Testis (tissue), 3 donors: ENCODE measurements around the gene GOLGA5. TPM values are rescaled to one million over a fixed set of nuclear protein-coding genes. Genes with fewer than 3 reads are reported as not detected.

Source experiments
- DNase-seq: peaks from one replicate; pipeline ENCODE4 v3.0.0-alpha.2; 2019
- H3K27ac ChIP-seq, 2 donors: fragments of 200-600 bp; sonication (generic); one replicate each; pipeline ENCODE4 v1.5.1; 2019
- H3K27me3 ChIP-seq: fragments of 200-600 bp; sonication (generic); one replicate; pipeline ENCODE4 v1.5.1; 2019
- H3K36me3 ChIP-seq: fragments of 200-600 bp; sonication (generic); one replicate; pipeline ENCODE4 v1.5.1; 2017; ENCODE audit warnings: low read depth; ENCODE audit errors: missing control alignments
- H3K4me1 ChIP-seq: fragments of 200-600 bp; sonication (generic); one replicate; pipeline ENCODE4 v1.5.1; 2019
- H3K4me3 ChIP-seq, 2 donors: fragments of 200-600 bp; sonication (generic); one replicate each; pipeline ENCODE4 v1.5.1; 2017 to 2019
- H3K9me3 ChIP-seq: fragments of 200-600 bp; sonication (generic); one replicate; pipeline ENCODE4 v1.5.1; 2017
- CTCF ChIP-seq, 3 experiments: fragments of 450-650 bp in 2 of 3; fragments of 200-600 bp in 1 of 3; sonication (generic) in 1 of 3; IDR thresholded peaks; one replicate each; pipeline ENCODE4 v1.5.1; 2016 to 2019; ENCODE audit warnings: antibody characterized with exemption in 3 of 3, mild to moderate bottlenecking in 2 of 3, moderate library complexity in 1 of 3
- POLR2A ChIP-seq: fragments of 450-650 bp; IDR thresholded peaks from one replicate; pipeline ENCODE4 v1.6.1; 2017; ENCODE audit warnings: antibody characterized with exemption, mild to moderate bottlenecking, moderate library complexity
- WGBS, 2 donors: methylation state at CpG; one replicate each; pipeline ENCODE4 v1.1.5; 2018; 5-methylcytosine and 5-hydroxymethylcytosine counted together
- intact Hi-C: fragments of 100-400 bp; cut with DNase I; formaldehyde crosslinking; loops from one replicate; pipeline ENCODE4 v1.15.1; 2023; ENCODE audit warnings: low total_unique reads
- polyA plus RNA-seq: library from polyadenylated mRNA; stranded (reverse); fragments of 350-450 nt; fragmentation: Illumina TruSeq; extraction: RNeasy Lipid Tissue Mini Kit (QIAGEN cat#74804); gene quantifications from one replicate; pipeline ENCODE4 v1.2.3, GENCODE V29; 2014; ENCODE audit warnings: low read depth, low replicate concordance; ENCODE audit not compliant: insufficient read depth
- total RNA-seq, 2 donors: library from RNA; depleted of rRNA; stranded (reverse); fragments of >200 nt; gene quantifications; one replicate each; pipeline ENCODE4 v1.2.3, GENCODE V29; 2016

The GOLGA5 gene
- total and polyA plus RNA-seq, 3 donors from 2014 or later = 46.8 to 92.0 (median 78.2) TPM

DNA sequence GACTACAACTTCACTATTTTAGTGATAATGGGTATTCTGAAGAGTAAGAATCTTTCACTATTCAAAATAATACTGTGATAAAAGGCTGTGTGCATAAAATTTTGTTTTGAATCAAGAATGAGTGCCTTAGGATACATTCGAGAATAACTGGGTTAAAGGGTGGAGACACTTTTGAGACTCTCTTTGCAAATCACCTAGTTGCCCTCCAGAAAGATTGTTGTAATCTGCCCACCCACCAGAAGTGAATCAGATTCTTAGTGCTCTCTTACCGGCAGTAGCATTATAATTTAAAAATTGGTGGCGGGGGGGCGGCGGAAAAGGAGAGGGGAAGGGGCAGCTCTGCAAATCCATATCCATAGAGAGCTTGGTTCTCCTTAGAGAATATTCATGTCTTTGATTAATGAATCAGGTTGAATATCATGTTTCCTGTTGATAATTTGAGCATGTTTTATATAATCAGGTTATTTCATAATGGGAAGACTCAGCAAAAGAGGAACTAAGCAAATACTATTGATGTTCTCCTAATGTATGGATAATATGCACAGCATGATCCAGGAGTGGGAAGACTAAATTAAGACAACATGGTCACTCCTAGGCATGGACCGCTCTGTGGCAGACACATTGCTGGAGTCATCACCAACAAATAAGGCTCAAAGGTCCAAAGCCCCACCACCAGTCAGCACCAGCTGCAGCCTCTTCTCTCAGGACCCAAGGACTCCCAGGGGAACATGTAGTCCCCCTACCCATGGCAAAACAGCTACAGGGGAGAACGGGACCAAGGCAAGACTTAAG lies 66.1 kb downstream of the GOLGA5 start:
- 88 to 90% methylated on average over 7 of the region's 7 CpGs for WGBS, 2 donors

DNA sequence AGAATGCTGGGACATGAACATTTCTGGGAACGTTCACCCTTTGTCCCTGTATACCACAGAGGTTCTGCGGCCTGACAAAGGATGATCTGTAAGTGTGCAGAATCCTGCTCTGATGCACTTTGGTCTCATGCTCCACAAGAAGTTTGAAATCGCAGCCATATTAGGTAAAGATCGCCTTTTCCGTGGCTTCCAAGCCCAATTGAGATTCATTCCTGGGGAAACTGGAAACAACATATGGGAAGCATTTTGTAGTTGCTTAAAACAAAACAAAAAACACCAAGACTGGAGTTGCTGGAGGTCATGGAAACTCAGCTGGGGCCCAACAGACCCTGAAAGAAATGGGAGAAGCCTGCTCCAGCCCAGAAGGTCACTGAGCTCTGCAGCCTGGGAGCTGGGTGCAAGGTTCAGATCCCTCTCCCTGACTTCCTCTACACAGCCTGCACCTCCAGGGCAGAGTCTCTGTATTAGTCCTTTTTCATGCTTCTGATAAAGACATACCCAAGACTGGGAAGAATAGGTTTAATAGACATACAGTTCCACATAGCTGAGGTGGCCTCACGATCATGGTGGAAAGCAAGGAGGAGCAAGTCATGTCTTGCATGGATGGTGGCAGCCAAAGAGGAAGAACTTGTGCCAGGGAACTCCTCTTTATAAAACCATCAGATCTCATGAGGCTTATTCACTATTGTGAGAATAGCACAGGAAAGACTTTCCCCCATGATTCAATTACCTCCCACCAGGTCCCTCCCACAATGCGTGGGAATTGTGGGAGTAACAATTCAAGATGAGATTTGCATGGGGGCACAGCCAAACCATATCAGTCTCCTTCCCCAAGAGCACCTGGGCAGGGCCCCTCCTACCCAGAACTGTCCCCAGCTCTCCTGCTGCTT lies 68.0 kb downstream of the GOLGA5 start:
- no peak for DNase-seq
- H3K36me3 ChIP-seq = no peaks in the 10 kb centered on the region
- H3K27me3 ChIP-seq = no peaks in the 10 kb centered on the region
- no peaks in the 10 kb centered on the region for H3K9me3 ChIP-seq
- 83 to 90% methylated on average over 7 of the region's 7 CpGs for WGBS, 2 donors
- intact Hi-C loops = no loop called here
- no peaks in the 10 kb centered on the region for H3K4me1 ChIP-seq
- no peak overlapping the region for H3K4me3 ChIP-seq
- no peak overlapping the region for H3K27ac ChIP-seq
- no peak for TF ChIP-seq CTCF (IDR thresholded peaks at IDR 0.05)
- TF ChIP-seq POLR2A = no peak

More for the DNA sequence above, 66.1 kb downstream of the GOLGA5 start:
- intact Hi-C loops = no loop called here
- no peak for DNase-seq
- TF ChIP-seq POLR2A (no peak), CTCF (IDR thresholded peaks at IDR 0.05) (no peak)
- H3K4me3 ChIP-seq = no peak overlapping the region
- no peaks in the 10 kb centered on the region for H3K9me3 ChIP-seq
- H3K27me3 ChIP-seq = no peaks in the 10 kb centered on the region
- no peaks in the 10 kb centered on the region for H3K36me3 ChIP-seq
- H3K27ac ChIP-seq = no peak overlapping the region
- H3K4me1 ChIP-seq = no peaks in the 10 kb centered on the region

DNA sequence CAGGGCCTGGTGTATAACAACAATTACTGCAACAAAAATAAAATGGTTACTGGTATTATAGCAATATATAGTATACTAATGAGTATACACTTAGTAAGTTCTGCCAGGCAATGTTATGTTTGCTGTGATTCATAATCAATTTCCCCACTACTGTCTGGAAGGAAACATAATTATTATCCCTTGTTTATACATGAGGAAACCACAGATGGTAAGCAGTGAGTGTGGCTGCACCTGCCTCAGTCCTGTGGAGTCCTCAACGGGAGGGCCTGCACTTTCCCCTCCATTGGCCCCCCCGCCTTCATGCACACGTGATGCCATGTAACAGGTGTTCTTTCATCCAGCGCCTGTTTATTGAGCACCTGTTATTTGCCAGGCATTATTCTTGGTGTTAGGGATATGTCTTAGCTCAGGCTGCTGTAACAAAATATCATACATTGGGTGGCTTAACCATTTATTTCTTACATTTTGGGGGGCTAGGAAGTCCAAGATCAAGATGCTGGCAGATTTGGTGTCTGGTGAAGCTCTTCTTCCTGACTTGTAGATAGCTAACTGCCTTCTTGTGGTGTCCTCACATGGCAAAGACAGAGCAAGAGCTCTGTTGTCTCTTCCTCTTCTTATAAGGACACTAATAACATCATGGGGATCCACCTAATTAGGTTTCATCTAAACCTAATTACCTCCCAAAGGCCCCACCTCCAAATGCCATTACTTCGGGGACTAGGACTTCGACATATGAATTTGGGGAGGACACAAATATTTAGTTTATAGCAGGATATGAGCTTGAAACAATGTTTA lies 69.4 kb downstream of the GOLGA5 start:
- H3K4me1 ChIP-seq = no peaks in the 10 kb centered on the region
- H3K9me3 ChIP-seq = no peaks in the 10 kb centered on the region
- DNase-seq = no peak
- TF ChIP-seq CTCF (IDR thresholded peaks at IDR 0.05) (no peak), POLR2A (no peak)
- intact Hi-C loops = no loop called here
- H3K4me3 ChIP-seq = no peak overlapping the region
- WGBS, 2 donors = 86 to 87% methylated on average over 3 to 6 of the region's 6 CpGs
- H3K36me3 ChIP-seq = no peaks in the 10 kb centered on the region
- no peaks in the 10 kb centered on the region for H3K27me3 ChIP-seq
- no peak overlapping the region for H3K27ac ChIP-seq

GRCh38 chr14:92865674-92866073 lies 71.6 kb downstream of the GOLGA5 start:
- H3K9me3 ChIP-seq = no peaks in the 10 kb centered on the region
- no peak for TF ChIP-seq CTCF (IDR thresholded peaks at IDR 0.05)
- TF ChIP-seq POLR2A = no peak
- no peaks in the 10 kb centered on the region for H3K36me3 ChIP-seq
- no peaks in the 10 kb centered on the region for H3K27me3 ChIP-seq
- WGBS, 2 donors = 90 to 94% methylated on average over 1 of the region's 1 CpG
- no peak for DNase-seq
- no peak overlapping the region for H3K4me3 ChIP-seq
- H3K27ac ChIP-seq = no peak overlapping the region
- H3K4me1 ChIP-seq = no peaks in the 10 kb centered on the region
- intact Hi-C loops = no loop called here
